ENCODE results near the gene HACD2. TPM values are rescaled to one million over a fixed set of nuclear protein-coding genes. Genes with fewer than 3 reads are reported as not detected.

HACD2 gene
- total and polyA plus RNA-seq, 2 donors from 2014 or later: 13.1 to 25.4 TPM

- intact Hi-C loops (cut with DNase I): loop anchor here (10.0 kb wide), 1 partner anchor 234 kb away; no protein-coding TSS in a partner anchor
- H3K9ac ChIP-seq (ENCODE audit: low read length in 3 of 3): no peak overlapping the region
- H3K9me3 ChIP-seq (ENCODE audit: control insufficient read depth in 2 of 3, insufficient read depth in 1 of 3, low read length in 3 of 3): no peaks in the 10 kb centered on the region
- FAIRE-seq (peak; percentile 84), DNase-seq (peak in 2 of 5 donors; percentile 53 to 64)
- peak; percentile 80 for TF ChIP-seq CTCF (IDR thresholded peaks at IDR 0.05; ENCODE audit: borderline replicate concordance, extremely low read depth, insufficient read depth)
- H3K4me1 ChIP-seq (ENCODE audit: control insufficient read depth in 2 of 3, insufficient read depth in 2 of 3, low read depth in 1 of 3, low read length in 3 of 3): no peaks in the 10 kb centered on the region
- no peaks in the 10 kb centered on the region for H3K27me3 ChIP-seq (ENCODE audit: control insufficient read depth, insufficient read depth, low read length)
- no peak overlapping the region for H3K4me3 ChIP-seq (ENCODE audit: low read length in 3 of 3)
- no peak overlapping the region for H3K27ac ChIP-seq (ENCODE audit: low read depth in 2 of 2, low read length in 2 of 2)
- H3K36me3 ChIP-seq (ENCODE audit: control insufficient read depth in 2 of 3, insufficient read depth in 3 of 3, low read length in 3 of 3): peaks cover 0 to 4% (median 0%) of the 10 kb centered on the region in 3 donors
These were observed 25.6 kb downstream of the HACD2 start for GRCh38 chr3:123559040-123559861.

GRCh38 chr3:123553536-123553935 is 31.3 kb downstream of the HACD2 start:
- Histone ChIP-seq H3K36me3 (ENCODE audit: control insufficient read depth in 2 of 3, insufficient read depth in 3 of 3, low read length in 3 of 3) (peaks cover 2 to 10% (median 3%) of the 10 kb centered on the region in 3 donors), H3K27ac (ENCODE audit: low read depth in 2 of 2, low read length in 2 of 2) (no peak overlapping the region), H3K27me3 (ENCODE audit: control insufficient read depth, insufficient read depth, low read length) (no peaks in the 10 kb centered on the region), H3K4me1 (ENCODE audit: control insufficient read depth in 2 of 3, insufficient read depth in 2 of 3, low read depth in 1 of 3, low read length in 3 of 3) (no peaks in the 10 kb centered on the region), H3K9ac (ENCODE audit: low read length in 3 of 3) (no peak overlapping the region), H3K4me3 (ENCODE audit: low read length in 3 of 3) (no peak overlapping the region), H3K9me3 (ENCODE audit: control insufficient read depth in 2 of 3, insufficient read depth in 1 of 3, low read length in 3 of 3) (no peaks in the 10 kb centered on the region)
- no peak for FAIRE-seq
- no peak for DNase-seq
- intact Hi-C loops (cut with DNase I): loop anchor here (10.0 kb wide), 1 partner anchor 229 kb away; no protein-coding TSS in a partner anchor
- TF ChIP-seq CTCF (IDR thresholded peaks at IDR 0.05; ENCODE audit: borderline replicate concordance, extremely low read depth, insufficient read depth): no peak

GRCh38 chr3:123552768-123553167 is 32.1 kb downstream of the HACD2 start:
- peaks cover 2 to 10% (median 3%) of the 10 kb centered on the region in 3 donors for H3K36me3 ChIP-seq (ENCODE audit: control insufficient read depth in 2 of 3, insufficient read depth in 3 of 3, low read length in 3 of 3)
- intact Hi-C loops (cut with DNase I): loop anchor here (10.0 kb wide), 1 partner anchor 228 kb away; no protein-coding TSS in a partner anchor
- no peaks in the 10 kb centered on the region for H3K4me1 ChIP-seq (ENCODE audit: control insufficient read depth in 2 of 3, insufficient read depth in 2 of 3, low read depth in 1 of 3, low read length in 3 of 3)
- H3K27me3 ChIP-seq (ENCODE audit: control insufficient read depth, insufficient read depth, low read length): no peaks in the 10 kb centered on the region
- DNase-seq (no peak), FAIRE-seq (no peak)
- no peak for TF ChIP-seq CTCF (IDR thresholded peaks at IDR 0.05; ENCODE audit: borderline replicate concordance, extremely low read depth, insufficient read depth)
- H3K9me3 ChIP-seq (ENCODE audit: control insufficient read depth in 2 of 3, insufficient read depth in 1 of 3, low read length in 3 of 3): no peaks in the 10 kb centered on the region
- no peak overlapping the region for H3K9ac ChIP-seq (ENCODE audit: low read length in 3 of 3)
- no peak overlapping the region for H3K4me3 ChIP-seq (ENCODE audit: low read length in 3 of 3)
- H3K27ac ChIP-seq (ENCODE audit: low read depth in 2 of 2, low read length in 2 of 2): no peak overlapping the region

Measured in kidney (tissue), 14 donors.